ENCODE measurements around the gene PTPN22. TPM values are rescaled to one million over a fixed set of nuclear protein-coding genes. Genes with fewer than 3 reads are reported as not detected.

Gene PTPN22
- total RNA-seq, 1 donor from 2014 or later = 14.1 TPM

DNA sequence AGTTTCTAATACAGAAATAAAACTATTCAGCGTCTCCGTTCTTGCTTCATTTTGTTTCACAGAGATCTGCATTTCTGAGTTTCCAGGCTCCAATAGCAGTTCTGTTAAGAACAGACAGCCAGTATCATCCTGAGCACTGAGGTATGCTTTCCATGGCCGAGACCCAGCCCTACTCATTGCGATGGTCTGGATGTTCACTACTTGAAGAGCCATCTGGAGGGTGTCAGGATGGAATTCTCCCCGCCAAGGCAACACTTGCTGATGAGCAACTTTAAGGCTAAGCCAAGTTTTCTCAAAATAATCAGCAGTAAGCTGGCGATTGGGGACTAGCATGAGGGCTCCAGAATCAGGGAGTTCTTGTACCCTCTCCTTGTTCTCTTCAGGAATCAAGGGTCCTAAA, 23.6 kb upstream of the PTPN22 start:
- H3K9me3 ChIP-seq = no peaks in the 10 kb centered on the region
- DNase-seq (no peak), ATAC-seq (no peak)
- H3K27me3 ChIP-seq (ENCODE audit: low read depth) = no peaks in the 10 kb centered on the region
- TF ChIP-seq, protein P1, sequence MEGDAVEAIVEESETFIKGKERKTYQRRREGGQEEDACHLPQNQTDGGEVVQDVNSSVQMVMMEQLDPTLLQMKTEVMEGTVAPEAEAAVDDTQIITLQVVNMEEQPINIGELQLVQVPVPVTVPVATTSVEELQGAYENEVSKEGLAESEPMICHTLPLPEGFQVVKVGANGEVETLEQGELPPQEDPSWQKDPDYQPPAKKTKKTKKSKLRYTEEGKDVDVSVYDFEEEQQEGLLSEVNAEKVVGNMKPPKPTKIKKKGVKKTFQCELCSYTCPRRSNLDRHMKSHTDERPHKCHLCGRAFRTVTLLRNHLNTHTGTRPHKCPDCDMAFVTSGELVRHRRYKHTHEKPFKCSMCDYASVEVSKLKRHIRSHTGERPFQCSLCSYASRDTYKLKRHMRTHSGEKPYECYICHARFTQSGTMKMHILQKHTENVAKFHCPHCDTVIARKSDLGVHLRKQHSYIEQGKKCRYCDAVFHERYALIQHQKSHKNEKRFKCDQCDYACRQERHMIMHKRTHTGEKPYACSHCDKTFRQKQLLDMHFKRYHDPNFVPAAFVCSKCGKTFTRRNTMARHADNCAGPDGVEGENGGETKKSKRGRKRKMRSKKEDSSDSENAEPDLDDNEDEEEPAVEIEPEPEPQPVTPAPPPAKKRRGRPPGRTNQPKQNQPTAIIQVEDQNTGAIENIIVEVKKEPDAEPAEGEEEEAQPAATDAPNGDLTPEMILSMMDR (IDR thresholded peaks at IDR 0.05) = no peak
- peaks cover 58% of the 10 kb centered on the region for H3K36me3 ChIP-seq
- peaks cover 10% of the 10 kb centered on the region for H3K4me1 ChIP-seq
- no peak overlapping the region for H3K27ac ChIP-seq
- H3K4me3 ChIP-seq = no peak overlapping the region
- intact Hi-C loops (cut with DNase I) = no loop called here

DNA sequence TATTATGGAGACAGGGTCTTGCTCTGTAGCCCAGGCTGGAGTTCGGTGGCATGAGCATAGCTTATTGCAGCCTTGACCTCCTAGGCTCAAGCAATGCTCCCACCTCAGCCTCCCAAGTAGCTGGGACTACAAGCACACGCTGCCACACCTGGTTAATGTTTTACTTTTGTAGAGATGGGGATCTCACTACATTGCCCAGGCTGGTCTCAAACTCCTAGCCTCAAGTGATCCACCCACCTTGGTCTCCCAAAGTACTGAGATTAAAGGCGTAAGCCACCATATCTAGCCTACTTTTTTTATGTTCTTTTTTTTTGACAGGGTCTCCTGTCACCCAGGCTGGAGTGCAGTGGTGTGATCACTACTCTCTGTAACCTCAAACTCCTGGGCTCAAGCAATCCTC, 21.8 kb upstream of the PTPN22 start:
- H3K9me3 ChIP-seq = no peaks in the 10 kb centered on the region
- peaks cover 39% of the 10 kb centered on the region for H3K36me3 ChIP-seq
- DNase-seq (no peak), ATAC-seq (no peak)
- peaks cover 2% of the 10 kb centered on the region for H3K4me1 ChIP-seq
- TF ChIP-seq, protein P1 (IDR thresholded peaks at IDR 0.05) = no peak
- no peak overlapping the region for H3K4me3 ChIP-seq
- no peak overlapping the region for H3K27ac ChIP-seq
- intact Hi-C loops (cut with DNase I) = no loop called here
- no peaks in the 10 kb centered on the region for H3K27me3 ChIP-seq (ENCODE audit: low read depth)

DNA sequence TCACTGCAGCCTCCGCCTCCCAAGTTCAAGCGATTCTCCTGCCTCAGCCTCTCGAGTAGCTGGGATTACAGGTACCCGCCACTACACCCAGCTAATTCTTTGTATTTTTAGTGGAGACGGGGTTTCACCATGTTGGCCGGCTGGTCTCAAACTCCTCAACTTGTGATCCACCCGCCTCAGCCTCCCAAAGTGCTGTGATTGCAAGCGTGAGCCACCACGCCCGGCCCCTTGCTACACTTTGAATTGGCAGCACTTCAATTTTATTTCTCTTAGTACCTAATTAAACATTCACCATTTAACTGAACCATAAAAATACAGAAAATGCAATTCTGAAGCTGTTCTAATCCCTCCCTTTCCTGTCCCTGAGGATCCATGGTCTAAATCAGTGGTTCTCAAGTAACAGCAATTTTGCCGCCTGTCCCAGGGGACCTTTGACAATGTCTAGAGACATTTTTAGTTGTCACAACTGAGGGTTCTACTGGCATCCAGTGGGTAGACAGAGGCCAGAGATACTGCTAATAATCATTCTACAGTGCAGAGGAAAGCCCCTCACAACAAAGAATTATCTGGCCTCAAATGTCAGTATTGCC, 20.2 kb upstream of the PTPN22 start:
- DNase-seq = no peak
- ATAC-seq = no peak
- Histone ChIP-seq H3K9me3 (no peaks in the 10 kb centered on the region), H3K27me3 (ENCODE audit: low read depth) (no peaks in the 10 kb centered on the region), H3K27ac (no peak overlapping the region), H3K4me1 (no peaks in the 10 kb centered on the region), H3K4me3 (no peak overlapping the region), H3K36me3 (peaks cover 24% of the 10 kb centered on the region)
- TF ChIP-seq, protein P1 (IDR thresholded peaks at IDR 0.05) = no peak
- intact Hi-C loops (cut with DNase I) = no loop called here

DNA sequence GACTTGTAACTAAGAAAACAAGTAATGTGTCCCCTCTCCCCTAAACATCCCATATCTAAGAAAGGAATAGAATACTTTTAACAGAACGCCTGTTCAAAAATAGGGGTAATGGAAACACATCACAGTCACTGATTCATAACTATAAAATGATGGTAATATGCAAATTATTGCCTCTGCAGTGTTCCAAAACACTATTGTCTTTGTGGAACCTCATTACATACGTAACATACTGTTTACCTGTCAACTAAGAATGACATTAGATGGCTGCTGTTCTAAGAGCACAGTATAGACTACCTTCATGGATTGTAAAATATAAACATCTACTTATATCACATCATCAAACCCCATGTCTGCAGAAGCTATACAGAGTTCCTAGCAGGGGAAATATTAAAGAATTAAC, 19.3 kb upstream of the PTPN22 start:
- Histone ChIP-seq H3K36me3 (peaks cover 15% of the 10 kb centered on the region), H3K27me3 (ENCODE audit: low read depth) (no peaks in the 10 kb centered on the region), H3K9me3 (no peaks in the 10 kb centered on the region), H3K27ac (no peak overlapping the region), H3K4me3 (no peak overlapping the region), H3K4me1 (no peaks in the 10 kb centered on the region)
- ATAC-seq = no peak
- intact Hi-C loops (cut with DNase I) = no loop called here
- no peak for DNase-seq
- TF ChIP-seq, protein P1 (IDR thresholded peaks at IDR 0.05) = no peak

DNA sequence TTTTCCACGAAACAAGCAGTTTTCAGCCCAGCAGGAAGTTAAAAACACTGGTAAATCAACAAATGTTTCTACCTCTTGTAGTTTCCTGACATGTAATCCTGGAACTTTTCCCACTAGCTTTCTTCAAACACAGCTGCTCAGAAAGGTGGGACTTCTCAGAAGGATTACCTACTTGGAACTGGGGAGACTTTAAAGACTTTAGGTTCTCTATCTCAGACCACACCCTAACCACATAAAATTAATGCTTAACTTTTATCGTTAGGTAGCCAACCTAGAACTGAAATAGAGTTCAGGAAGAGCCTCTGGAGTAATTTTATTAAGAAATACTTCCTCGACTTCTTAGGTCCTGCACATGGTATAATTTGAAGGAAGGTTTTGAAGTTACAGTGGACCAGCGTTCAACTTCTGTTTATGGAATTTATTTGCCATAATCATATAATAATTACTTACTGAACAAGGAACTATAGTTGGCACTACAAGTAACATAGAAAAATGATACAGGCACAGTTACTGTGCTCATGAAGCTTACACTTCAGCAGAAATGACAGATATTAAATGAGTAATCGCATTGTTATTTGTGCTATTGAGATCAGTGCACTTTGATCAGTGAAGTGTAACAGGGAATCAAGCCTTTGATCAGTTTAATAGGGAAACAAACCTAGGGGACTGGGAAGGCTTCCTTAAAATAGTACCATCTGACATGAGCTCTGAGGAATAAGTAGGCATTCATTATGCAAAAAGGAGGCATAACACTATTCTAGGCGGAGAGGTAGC, 16.1 kb upstream of the PTPN22 start, which contains the start of gene BCL2L15:
Gene BCL2L15 (minus strand): TSS at position 180 of the 774 bp plus-strand sequence. CDS start 206 bp downstream, outside the sequence.
- H3K4me1 ChIP-seq = no peaks in the 10 kb centered on the region
- H3K27me3 ChIP-seq (ENCODE audit: low read depth) = no peaks in the 10 kb centered on the region
- H3K9me3 ChIP-seq = no peaks in the 10 kb centered on the region
- peak within 1 kb of the TSS; percentile 57 for H3K27ac ChIP-seq
- TF ChIP-seq, protein P1 (IDR thresholded peaks at IDR 0.05) = no peak
- no peak within 1 kb of the TSS for H3K4me3 ChIP-seq
- DNase-seq = no peak
- peak; percentile 88 to 91 for ATAC-seq
- H3K36me3 ChIP-seq = no peaks in the 10 kb centered on the region
- intact Hi-C loops (cut with DNase I) = no loop called here

Data from lower lobe of right lung (tissue), 2 donors.